ENCODE results near the gene GRHL3. TPM values are rescaled to one million over a fixed set of nuclear protein-coding genes. Genes with fewer than 3 reads are reported as not detected.

The GRHL3 gene
- total RNA-seq, 2 experiments from 2014 or later = not detected

DNA sequence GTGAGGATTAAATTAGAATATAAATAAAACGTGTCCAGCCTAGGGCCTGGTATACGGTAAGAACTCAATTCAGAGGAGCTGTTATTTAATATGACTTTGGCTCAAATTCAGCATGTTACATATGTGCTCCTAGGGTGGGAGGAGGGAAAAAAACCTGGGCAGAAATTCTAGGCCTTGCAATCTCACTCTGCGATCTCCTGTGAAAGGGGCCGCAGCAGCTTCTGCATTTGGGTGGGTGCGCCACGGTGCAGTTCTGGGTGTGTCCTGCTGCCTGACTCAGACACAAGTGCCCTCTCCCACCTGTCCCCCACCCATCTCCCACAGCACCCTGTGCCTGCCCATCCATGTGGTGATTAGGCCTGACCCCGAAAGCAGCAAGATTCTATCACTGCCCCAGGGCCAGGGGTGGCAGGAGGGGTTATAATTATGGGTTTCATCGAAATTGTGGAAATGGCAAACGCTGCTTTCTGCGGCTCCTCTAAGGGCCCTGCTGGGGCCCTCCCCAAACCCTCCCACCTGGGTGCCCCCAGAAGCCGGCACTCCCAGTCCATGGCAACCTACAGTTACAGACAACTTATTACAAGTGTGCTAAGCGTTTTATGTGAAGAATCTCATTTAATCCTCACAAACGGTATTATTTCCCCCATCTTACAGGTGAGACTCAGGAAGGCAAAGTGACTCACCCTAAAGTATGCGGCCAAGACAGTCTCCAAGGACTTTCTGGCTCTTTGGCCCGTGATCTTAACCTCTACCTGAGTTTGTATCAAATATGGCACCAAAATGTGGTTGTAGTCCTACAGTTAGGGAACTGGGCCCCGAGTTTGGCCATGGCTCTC lies 25.5 kb upstream of the GRHL3 start:
- POLR2A ChIA-PET = no interaction called here
- DNase-seq (no peak), ATAC-seq (no peak)
- no peaks in the 10 kb centered on the region for H3K36me3 Mint-ChIP-seq (ENCODE audit: low read depth)
- TF ChIP-seq, protein P1, sequence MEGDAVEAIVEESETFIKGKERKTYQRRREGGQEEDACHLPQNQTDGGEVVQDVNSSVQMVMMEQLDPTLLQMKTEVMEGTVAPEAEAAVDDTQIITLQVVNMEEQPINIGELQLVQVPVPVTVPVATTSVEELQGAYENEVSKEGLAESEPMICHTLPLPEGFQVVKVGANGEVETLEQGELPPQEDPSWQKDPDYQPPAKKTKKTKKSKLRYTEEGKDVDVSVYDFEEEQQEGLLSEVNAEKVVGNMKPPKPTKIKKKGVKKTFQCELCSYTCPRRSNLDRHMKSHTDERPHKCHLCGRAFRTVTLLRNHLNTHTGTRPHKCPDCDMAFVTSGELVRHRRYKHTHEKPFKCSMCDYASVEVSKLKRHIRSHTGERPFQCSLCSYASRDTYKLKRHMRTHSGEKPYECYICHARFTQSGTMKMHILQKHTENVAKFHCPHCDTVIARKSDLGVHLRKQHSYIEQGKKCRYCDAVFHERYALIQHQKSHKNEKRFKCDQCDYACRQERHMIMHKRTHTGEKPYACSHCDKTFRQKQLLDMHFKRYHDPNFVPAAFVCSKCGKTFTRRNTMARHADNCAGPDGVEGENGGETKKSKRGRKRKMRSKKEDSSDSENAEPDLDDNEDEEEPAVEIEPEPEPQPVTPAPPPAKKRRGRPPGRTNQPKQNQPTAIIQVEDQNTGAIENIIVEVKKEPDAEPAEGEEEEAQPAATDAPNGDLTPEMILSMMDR (IDR thresholded peaks at IDR 0.05) = no peak
- CTCF ChIA-PET = interaction anchor here (1.5 kb wide), 1 partner anchor 97 kb away, joined by 7 read pairs; no protein-coding TSS in a partner anchor
- H3K27me3 Mint-ChIP-seq = peaks cover 8% of the 10 kb centered on the region
- intact Hi-C loops (cut with micrococcal nuclease) = no loop called here
- no peaks in the 10 kb centered on the region for H3K9me3 Mint-ChIP-seq
- no peaks in the 10 kb centered on the region for H3K4me1 Mint-ChIP-seq (ENCODE audit: low read depth)
- no peak overlapping the region for H3K27ac Mint-ChIP-seq
- no peak overlapping the region for H3K4me3 Mint-ChIP-seq

DNA sequence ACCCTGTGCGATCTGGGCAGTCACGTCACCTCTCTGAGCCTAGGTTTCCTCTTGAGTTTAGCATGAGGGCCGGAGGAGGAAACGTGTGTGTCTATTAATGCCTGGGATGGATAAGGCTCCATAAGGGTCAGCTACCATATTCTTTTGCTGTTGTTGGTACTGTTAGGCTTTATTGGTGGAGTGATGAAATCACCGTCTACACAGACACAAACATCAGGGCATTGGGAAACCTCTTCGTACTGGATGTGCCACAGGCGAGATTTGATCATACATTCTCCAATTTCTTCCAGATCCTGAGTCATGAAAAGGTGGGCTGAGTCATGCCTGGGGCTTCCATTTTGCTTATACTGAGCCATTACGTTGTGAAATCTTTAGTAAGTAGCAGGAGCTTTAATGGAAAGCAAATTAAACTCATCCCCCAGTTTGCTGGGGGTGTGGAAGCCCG lies 24.9 kb upstream of the GRHL3 start:
- no peak for ATAC-seq
- no peak for DNase-seq
- no peaks in the 10 kb centered on the region for H3K4me1 Mint-ChIP-seq (ENCODE audit: low read depth)
- H3K27me3 Mint-ChIP-seq = peaks cover 8% of the 10 kb centered on the region
- ChIA-PET CTCF (interaction anchor here (1.5 kb wide), 1 partner anchor 97 kb away, joined by 7 read pairs; no protein-coding TSS in a partner anchor), POLR2A (interaction anchor here (0.7 kb wide), 1 partner anchor 938 kb away, joined by 3 read pairs; the partner anchor contains the start of gene SYF2)
- TF ChIP-seq, protein P1 (IDR thresholded peaks at IDR 0.05) = no peak
- H3K9me3 Mint-ChIP-seq = no peaks in the 10 kb centered on the region
- no peaks in the 10 kb centered on the region for H3K36me3 Mint-ChIP-seq (ENCODE audit: low read depth)
- H3K27ac Mint-ChIP-seq = no peak overlapping the region
- intact Hi-C loops (cut with micrococcal nuclease) = no loop called here
- no peak overlapping the region for H3K4me3 Mint-ChIP-seq

GRCh38 chr1:24294716-24295371 lies 24.3 kb upstream of the GRHL3 start:
- POLR2A ChIA-PET = interaction anchor here (0.7 kb wide), 1 partner anchor 937 kb away, joined by 3 read pairs; the partner anchor contains the start of gene SYF2
- Mint-ChIP-seq H3K9me3 (no peaks in the 10 kb centered on the region), H3K36me3 (ENCODE audit: low read depth) (no peaks in the 10 kb centered on the region), H3K27ac (no peak overlapping the region), H3K4me3 (no peak overlapping the region), H3K27me3 (peaks cover 8% of the 10 kb centered on the region), H3K4me1 (ENCODE audit: low read depth) (no peaks in the 10 kb centered on the region)
- intact Hi-C loops (cut with micrococcal nuclease) = no loop called here
- TF ChIP-seq, protein P1 (IDR thresholded peaks at IDR 0.05) = no peak
- CTCF ChIA-PET = interaction anchor here (1.5 kb wide), 2 partner anchors 96 kb away, joined by 3 to 7 read pairs; no protein-coding TSS in a partner anchor
- no peak for DNase-seq
- no peak for ATAC-seq

- TF ChIP-seq, protein P1 (IDR thresholded peaks at IDR 0.05) = no peak
Measured at GRCh38 chr1:24295535-24295934, 23.6 kb upstream of the GRHL3 start.

More at GRCh38 chr1:24295535-24295934, 23.6 kb upstream of the GRHL3 start:
- H3K4me3 Mint-ChIP-seq = no peak overlapping the region
- H3K36me3 Mint-ChIP-seq (ENCODE audit: low read depth) = no peaks in the 10 kb centered on the region
- POLR2A ChIA-PET = interaction anchor here (0.7 kb wide), 1 partner anchor 103 kb away, joined by 3 read pairs; no protein-coding TSS in a partner anchor
- intact Hi-C loops (cut with micrococcal nuclease) = no loop called here
- peaks cover 11% of the 10 kb centered on the region for H3K27me3 Mint-ChIP-seq
- H3K9me3 Mint-ChIP-seq = no peaks in the 10 kb centered on the region
- no peak for ATAC-seq
- no peak overlapping the region for H3K27ac Mint-ChIP-seq
- CTCF ChIA-PET = interaction anchor here (1.5 kb wide), 2 partner anchors 95 to 97 kb away, joined by 3 to 7 read pairs; no protein-coding TSS in a partner anchor
- no peak for DNase-seq
- H3K4me1 Mint-ChIP-seq (ENCODE audit: low read depth) = no peaks in the 10 kb centered on the region

All from activated CD8-positive, alpha-beta T cell treated with anti-CD3 and anti-CD28 coated beads for 36 hours (primary cell).